ENCODE results near the gene EML2.

DNA sequence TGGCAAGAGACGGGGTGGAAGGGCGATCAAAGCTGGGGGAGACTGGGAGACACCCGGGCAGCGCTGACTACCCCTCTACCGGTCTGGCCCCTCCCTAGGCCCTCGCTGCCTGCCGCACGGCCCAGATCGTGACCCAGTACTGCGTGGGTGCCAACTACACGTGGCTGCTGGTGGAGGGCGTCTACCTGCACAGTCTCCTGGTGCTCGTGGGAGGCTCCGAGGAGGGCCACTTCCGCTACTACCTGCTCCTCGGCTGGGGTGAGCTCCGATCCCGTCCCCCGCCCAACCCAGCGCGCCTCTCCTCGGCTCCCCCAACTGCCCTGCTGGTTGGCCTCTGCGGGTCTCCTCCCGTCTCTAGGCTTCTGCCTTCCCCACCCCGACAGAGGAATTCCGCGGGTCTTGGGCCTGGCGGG lies 37.7 kb upstream of the EML2 start:
- TF ChIP-seq RAD21 (IDR thresholded peaks at IDR 0.05; ENCODE audit: low read depth) (no peak), EP300 (IDR thresholded peaks at IDR 0.05; ENCODE audit: borderline replicate concordance) (no peak), CEBPB (IDR thresholded peaks at IDR 0.05) (no peak), CREB1 (IDR thresholded peaks at IDR 0.05; ENCODE audit: low read depth) (no peak), TAF1 (IDR thresholded peaks at IDR 0.05; ENCODE audit: low read depth) (no peak; the same call in 1 of the 2 replicates), TCF12 (IDR thresholded peaks at IDR 0.05; ENCODE audit: low read depth) (no peak), NFIC (IDR thresholded peaks at IDR 0.05) (no peak), FOXM1 (IDR thresholded peaks at IDR 0.05; ENCODE audit: borderline replicate concordance, low read depth) (no peak), TEAD4 (IDR thresholded peaks at IDR 0.05) (no peak)
- TF ChIP-seq, protein P1, sequence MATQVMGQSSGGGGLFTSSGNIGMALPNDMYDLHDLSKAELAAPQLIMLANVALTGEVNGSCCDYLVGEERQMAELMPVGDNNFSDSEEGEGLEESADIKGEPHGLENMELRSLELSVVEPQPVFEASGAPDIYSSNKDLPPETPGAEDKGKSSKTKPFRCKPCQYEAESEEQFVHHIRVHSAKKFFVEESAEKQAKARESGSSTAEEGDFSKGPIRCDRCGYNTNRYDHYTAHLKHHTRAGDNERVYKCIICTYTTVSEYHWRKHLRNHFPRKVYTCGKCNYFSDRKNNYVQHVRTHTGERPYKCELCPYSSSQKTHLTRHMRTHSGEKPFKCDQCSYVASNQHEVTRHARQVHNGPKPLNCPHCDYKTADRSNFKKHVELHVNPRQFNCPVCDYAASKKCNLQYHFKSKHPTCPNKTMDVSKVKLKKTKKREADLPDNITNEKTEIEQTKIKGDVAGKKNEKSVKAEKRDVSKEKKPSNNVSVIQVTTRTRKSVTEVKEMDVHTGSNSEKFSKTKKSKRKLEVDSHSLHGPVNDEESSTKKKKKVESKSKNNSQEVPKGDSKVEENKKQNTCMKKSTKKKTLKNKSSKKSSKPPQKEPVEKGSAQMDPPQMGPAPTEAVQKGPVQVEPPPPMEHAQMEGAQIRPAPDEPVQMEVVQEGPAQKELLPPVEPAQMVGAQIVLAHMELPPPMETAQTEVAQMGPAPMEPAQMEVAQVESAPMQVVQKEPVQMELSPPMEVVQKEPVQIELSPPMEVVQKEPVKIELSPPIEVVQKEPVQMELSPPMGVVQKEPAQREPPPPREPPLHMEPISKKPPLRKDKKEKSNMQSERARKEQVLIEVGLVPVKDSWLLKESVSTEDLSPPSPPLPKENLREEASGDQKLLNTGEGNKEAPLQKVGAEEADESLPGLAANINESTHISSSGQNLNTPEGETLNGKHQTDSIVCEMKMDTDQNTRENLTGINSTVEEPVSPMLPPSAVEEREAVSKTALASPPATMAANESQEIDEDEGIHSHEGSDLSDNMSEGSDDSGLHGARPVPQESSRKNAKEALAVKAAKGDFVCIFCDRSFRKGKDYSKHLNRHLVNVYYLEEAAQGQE (IDR thresholded peaks at IDR 0.05; ENCODE audit: low read depth): no peak
- TF ChIP-seq, protein P2, sequence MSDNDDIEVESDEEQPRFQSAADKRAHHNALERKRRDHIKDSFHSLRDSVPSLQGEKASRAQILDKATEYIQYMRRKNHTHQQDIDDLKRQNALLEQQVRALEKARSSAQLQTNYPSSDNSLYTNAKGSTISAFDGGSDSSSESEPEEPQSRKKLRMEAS (IDR thresholded peaks at IDR 0.05): peak; percentile 85
- TF ChIP-seq, protein P3, sequence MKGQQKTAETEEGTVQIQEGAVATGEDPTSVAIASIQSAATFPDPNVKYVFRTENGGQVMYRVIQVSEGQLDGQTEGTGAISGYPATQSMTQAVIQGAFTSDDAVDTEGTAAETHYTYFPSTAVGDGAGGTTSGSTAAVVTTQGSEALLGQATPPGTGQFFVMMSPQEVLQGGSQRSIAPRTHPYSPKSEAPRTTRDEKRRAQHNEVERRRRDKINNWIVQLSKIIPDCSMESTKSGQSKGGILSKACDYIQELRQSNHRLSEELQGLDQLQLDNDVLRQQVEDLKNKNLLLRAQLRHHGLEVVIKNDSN (IDR thresholded peaks at IDR 0.05): no peak

Measured in Ishikawa (cell line).